Left kidney (tissue), 2 donors: ENCODE measurements around the gene TC2N. TPM values are rescaled to one million over a fixed set of nuclear protein-coding genes. Genes with fewer than 3 reads are reported as not detected.
"Not testable (repeated sequence)": the region's sequence is repeated elsewhere in the genome, so short reads cannot be mapped to it uniquely, and the experiment has no call there.

Source experiments
- DNase-seq: peaks from one replicate; pipeline ENCODE4 v3.0.0-alpha.2; 2013
- polyA plus RNA-seq: library from polyadenylated mRNA; unstranded; fragments of 120-200 nt; gene quantifications from one replicate; pipeline ENCODE4 v1.2.1, GENCODE V29; 2013; ENCODE audit not compliant: insufficient read length

The TC2N gene
- polyA plus RNA-seq, 1 donor, result 10.0 TPM

GRCh38 chr14:91753501-91754128, 113.7 kb downstream of the TC2N start:
- no peak for DNase-seq

DNA sequence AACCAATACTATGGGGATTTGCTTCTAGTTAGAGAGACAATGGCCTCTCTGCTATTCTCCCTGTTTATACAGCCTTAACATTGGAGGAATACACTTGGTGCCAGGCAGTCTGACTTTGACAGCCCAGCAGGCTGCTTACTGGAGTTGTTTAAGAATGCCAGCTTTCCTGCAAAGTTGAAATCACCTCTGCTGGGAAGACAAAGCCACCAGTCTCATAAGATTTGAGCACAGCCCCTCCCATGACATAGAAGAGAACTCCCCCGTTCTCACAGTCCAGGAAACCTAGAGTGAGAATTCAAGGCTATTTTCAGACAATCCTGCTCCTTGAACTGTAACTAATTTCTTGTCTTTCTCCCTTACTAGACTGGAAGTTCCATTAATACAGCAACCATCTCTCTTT, 114.4 kb downstream of the TC2N start:
- DNase-seq, result no peak

GRCh38 chr14:91751719-91752118, 115.6 kb downstream of the TC2N start:
- no peak for DNase-seq

- no peak for DNase-seq
Observed at GRCh38 chr14:91750634-91751198, 116.6 kb downstream of the TC2N start.

- DNase-seq, result no peak
Observed at GRCh38 chr14:91749868-91750267, 117.5 kb downstream of the TC2N start.

DNA sequence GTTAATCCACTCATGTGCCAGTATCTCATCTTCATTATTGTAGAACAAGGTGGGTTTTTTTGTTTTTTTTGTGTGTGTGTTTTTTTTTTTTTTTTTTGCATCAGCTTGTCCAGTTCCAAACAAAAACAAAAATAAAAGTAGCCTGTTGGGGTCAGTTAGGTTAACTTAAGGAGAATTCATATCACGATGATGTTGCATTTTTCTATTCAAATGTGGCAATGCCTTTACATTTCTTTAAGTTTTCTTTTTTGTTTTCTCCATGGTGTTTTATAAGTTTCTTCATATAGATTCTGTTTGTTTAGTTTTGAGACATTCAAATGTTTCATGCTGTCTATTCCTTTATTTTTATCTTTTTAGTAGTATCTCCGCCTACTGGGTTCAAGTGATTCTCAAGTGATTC, 119.3 kb downstream of the TC2N start:
- no peak for DNase-seq

GRCh38 chr14:91745344-91745743, 122.0 kb downstream of the TC2N start:
- DNase-seq, result no peak

DNA sequence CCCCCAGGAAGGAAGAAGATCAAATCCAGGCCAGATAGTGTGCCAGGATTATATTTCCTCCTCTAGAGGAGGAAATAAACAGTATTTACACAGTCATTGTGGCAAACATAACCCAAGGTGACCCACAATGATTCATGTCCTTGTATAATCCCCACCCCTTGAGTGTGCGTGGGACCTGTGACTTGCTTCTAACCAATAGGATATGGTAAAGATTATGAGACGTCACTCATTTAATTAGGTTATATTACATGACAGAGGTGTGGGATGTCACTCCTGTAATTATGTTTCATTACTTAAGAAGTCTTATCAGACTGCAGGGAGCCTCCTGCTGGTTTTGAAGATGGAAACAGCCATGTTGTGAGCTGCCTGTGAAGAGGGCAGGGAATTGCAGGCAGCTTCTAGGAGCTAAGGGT, 123.3 kb downstream of the TC2N start:
- DNase-seq, result no peak

DNA sequence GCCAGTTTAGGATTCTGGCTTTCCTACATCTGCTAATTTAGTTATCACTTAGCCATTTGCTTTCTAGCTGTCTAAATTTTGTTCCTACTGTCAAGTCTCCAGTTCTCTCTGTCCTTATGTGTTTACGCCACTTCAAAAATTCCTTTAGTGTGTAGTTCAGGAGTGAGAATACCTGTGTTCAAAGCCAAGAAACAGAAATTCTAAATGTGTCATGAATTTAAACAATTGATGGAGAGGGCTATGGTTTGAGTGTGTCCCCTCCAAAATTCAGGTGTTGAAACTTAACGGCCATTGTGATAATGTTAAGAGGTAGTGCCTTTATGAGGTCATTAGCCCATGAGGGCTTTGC, 124.1 kb downstream of the TC2N start:
- no peak for DNase-seq

- DNase-seq, result no peak
Observed at GRCh38 chr14:91742621-91743304, 124.6 kb downstream of the TC2N start.

- not testable (repeated sequence) for DNase-seq
Observed at GRCh38 chr14:91739867-91740266, 127.5 kb downstream of the TC2N start.

DNA sequence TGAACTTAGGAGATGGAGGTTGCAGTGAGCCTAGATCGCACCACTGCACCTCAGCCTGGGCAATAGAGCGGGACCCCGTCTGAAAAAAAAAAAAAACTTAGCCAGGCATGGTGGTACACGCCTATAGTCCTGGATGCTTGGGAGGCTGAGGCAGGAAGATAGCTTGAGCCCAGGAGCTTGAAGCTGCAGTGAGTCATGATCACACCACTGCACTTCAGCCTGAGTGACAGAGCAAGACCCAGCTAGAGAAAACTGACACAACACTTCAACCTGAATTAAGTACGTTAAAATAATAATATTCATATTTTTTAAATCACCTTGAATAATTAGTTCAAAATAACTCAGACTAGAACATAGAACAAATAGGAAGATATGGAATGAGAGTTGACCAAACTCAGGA, 129.7 kb downstream of the TC2N start:
- no peak for DNase-seq

DNA sequence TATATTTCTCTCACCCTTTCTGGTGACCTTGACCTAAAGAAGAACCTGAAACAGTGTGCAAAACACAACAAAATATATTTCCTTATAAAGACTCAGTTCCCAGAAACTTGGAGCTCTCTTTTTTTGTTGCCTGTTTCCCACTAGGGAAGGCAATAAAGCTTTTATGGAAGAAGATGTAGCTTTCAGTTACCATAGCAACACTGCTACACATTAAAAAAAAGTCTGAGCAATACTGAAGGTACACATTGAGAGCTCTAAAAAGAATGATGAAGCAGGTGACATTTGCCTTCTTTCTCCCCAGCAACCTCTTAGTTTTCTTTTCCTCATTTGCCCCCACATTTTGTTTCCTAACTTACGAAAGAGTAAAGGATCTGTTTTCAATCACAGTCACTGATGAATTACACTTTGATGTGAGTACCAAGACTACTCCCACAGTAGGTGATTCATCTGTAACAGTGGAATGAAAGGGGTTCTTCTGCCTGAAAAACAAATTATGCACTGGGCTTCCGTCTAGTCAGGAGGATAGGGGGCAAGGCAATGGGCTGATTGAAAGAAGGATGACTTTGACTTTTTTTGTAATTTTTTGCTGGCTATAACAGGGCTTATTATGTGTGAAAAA, 134.4 kb downstream of the TC2N start:
- DNase-seq, result peak; percentile 20

- DNase-seq, result no peak
Observed at GRCh38 chr14:91732439-91732838, 134.9 kb downstream of the TC2N start.

GRCh38 chr14:91731986-91732385, 135.3 kb downstream of the TC2N start, which contains the start of gene CATSPERB:
Gene CATSPERB (minus strand): TSS chr14:91732086. CDS start chr14:91729479, 2,607 bp downstream.
- DNase-seq, result no peak

- no peak for DNase-seq
Observed at GRCh38 chr14:91731018-91731417, 136.3 kb downstream of the TC2N start.

GRCh38 chr14:91729756-91730155, 137.6 kb downstream of the TC2N start:
- no peak for DNase-seq

Other genes starting within 250 kb of the TC2N start
- gene CATSPERB, start 135.4 kb downstream of the TC2N start, polyA plus RNA-seq, result 0.96 TPM
- gene FBLN5, start 80.2 kb upstream of the TC2N start, polyA plus RNA-seq, result 138 TPM
- 45.8 TPM for gene TRIP11, start 172.5 kb upstream of the TC2N start, polyA plus RNA-seq
- gene ATXN3, start 239.0 kb upstream of the TC2N start, polyA plus RNA-seq, result 41.6 TPM